Raji (cell line): ENCODE measurements around the gene OR2T6.

Source experiments
- POLR2A ChIP-seq: IDR thresholded peaks from 2 replicates; pipeline ENCODE4 v1.6.1; 2011; ENCODE audit warnings: low read depth, low read length, control low read depth; ENCODE audit not compliant: insufficient read depth

Gene OR2T6, protein sequence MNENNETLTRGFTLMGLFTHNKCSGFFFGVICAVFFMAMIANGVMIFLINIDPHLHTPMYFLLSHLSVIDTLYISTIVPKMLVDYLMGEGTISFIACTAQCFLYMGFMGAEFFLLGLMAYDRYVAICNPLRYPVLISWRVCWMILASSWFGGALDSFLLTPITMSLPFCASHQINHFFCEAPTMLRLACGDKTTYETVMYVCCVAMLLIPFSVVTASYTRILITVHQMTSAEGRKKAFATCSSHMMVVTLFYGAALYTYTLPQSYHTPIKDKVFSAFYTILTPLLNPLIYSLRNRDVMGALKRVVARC

DNA sequence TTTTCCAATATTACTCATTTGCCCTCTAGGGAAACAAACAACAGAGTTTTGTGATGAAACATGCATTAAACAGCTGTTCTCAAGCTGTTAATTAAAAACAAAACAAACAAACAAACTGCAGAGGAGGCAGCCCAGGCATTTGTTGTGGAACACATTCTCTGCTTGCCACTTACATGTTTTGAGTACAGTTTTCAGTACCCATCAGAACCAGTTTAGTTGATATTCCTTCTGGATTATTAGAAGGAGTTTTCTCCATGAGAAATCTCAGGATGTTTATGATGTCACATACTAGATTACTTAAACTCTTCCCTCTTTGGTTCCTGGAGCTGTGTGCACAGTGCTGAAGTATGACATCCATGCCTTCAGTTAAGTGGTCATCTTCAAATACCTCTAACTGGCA lies at the start of gene OR2T6:
OR2T6 (plus strand) TSS at position 301 of the 400 bp plus-strand sequence. CDS start 11,863 bp downstream, outside the sequence.
- TF ChIP-seq POLR2A: no peak

DNA sequence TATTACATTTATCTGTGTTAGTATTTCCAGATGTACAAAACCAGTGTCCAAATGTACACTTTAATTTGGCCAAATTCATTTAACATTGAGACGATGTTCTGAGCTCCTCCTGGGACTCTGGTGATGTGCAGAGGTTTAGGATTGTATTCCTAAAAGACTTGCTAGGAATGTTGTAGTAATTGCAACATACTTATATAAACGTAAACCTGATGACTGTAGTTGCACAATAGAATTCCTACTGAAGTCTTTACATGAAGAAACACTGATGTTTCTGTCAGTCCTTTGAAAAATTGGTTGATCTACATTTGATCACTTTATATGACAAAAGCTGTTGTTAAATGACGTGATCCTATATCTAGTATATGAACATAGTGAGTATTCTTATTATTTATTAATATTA lies 32.1 kb upstream of the OR2T6 start:
- no peak for TF ChIP-seq POLR2A

DNA sequence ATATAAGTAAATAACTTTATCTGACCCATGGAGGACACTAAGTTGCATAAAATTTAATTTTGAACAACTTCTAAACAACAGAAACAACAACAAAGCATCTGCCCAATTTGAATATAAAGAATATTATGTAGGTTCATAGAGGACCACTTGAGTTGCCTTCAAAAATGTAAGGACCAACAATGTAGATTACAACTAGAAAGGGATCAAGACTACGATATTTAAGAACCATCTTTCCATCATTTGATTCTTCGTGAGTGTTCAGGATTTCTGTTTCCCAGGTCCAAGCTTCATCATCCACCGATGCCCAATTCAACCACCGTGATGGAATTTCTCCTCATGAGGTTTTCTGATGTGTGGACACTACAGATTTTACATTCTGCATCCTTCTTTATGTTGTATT lies 27.1 kb upstream of the OR2T6 start, which contains the start of gene OR14C36:
OR14C36 (plus strand) TSS at position 301 of the 400 bp plus-strand sequence; CDS start at position 301, 0 bp downstream.
- TF ChIP-seq POLR2A: no peak

DNA sequence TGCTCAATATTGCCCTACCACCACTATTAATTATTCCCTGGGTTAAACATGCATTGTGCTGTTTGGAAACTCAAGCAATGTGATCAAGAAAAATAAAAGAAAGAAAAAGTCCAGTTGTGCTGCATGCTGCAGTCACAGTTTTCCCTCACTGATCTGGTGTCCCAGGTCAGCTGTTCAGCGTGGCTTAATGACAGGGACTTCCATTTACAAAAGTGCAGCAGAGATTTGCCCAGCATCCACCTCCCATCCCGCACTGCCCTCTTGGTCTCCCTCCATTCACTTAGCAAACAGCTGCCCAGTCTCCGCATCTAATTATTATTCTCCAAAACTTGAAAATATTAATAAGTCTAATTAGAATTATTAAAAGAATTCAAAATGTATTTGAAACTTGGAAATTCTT lies 16.1 kb upstream of the OR2T6 start:
- no peak for TF ChIP-seq POLR2A

DNA sequence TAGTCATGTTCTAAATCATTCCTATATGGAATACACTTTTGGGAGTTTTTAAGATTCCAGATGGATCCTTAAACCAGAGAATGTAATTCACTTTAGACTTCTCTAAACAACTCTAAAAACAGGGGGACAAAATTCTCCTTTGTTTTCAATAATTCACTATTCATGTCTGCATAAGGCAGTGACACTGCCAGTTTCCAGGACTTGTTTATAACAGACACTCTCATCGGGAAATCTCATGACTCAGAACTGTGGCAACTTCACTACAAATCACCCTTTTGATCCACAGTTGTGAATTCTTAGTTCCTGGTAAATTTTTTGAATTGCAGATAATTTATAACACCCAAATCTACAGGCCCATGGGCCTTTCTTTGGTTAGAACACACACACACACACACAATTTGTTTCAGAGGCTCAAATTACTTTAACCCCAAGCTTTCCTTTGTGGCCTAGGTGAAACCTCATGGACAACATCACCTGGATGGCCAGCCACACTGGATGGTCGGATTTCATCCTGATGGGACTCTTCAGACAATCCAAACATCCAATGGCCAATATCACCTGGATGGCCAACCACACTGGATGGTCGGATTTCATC lies 14.3 kb upstream of the OR2T6 start, which contains the start of gene OR2T4:
OR2T4 (plus strand) TSS at position 545 of the 595 bp plus-strand sequence; CDS start at position 545, 0 bp downstream.
- TF ChIP-seq POLR2A: no peak

DNA sequence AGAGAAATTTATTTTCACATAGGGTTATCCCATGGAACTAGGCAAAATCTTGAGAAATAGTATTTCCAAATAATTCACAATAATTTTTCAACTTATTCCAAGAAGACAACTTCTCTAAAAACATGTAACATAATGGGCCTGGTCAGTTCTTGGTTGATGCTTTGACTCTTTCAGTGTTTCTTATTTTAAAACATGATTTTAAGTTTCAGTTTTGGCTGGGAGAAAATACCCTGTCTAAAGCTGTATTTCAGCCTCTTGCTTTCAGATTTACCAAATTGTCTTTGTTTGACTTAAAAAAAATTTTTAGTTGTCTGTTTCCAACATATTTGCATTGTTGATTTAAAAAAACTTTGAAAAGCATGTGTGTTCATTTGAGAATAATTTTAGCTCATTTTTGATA lies 8.9 kb upstream of the OR2T6 start:
- no peak for TF ChIP-seq POLR2A

DNA sequence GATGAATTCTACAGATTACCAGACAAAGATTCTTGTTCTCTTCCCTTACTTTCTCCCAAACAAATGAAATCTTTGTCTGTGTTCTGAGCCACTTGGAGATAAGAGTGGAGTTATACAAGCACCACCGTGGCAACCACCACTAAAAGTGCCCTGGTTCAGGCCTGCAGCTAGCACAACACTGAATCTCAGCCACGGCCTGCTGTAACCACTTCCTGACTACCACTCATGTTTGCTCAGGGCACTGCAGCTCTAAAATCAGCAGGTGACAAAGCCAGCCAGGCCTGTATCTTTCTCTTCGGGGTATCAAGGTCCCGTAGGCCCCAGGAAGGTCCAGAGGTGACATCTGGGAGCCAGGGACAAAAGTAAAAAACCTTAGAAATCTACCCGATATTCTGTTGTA lies 3.2 kb upstream of the OR2T6 start:
- no peak for TF ChIP-seq POLR2A

DNA sequence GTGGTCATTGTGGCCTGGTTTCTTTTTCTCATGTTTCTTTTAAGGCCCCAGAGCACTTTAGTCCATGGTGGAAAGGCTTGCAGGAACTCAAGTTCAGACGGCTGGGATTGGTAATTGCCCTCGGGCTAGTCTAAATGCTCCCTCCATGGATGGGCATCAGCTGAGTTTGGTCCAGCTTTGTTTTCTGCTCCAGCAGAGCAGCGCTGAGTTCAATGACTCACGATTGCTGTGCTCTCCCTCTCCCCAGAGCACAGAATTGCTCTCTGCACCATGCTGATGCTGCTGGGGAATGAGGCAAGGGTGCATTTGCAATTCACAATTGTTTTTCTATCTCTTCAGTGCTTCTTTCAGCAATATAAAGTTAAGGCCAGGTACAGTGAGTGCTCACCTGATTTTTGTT lies 1.8 kb upstream of the OR2T6 start:
- no peak for TF ChIP-seq POLR2A

DNA sequence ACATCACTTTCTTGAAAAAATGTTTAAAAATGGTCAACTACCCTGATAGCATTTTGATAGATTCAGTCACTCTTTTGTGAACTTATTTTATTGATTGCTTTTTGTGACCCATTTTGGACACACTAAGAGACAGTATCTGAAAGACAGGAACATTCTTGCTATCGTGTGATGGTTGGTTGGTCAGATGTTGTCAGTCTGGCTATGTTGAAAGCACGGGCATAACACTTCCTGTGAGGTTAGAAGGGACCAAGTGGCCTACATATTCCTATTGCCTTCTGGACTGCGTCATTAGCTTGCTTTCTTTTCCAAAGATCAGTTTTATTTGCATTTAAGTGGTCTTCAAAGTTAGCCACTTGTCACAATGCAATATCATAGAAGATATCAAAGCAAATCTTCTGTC lies 1.4 kb downstream of the OR2T6 start:
- no peak for TF ChIP-seq POLR2A

DNA sequence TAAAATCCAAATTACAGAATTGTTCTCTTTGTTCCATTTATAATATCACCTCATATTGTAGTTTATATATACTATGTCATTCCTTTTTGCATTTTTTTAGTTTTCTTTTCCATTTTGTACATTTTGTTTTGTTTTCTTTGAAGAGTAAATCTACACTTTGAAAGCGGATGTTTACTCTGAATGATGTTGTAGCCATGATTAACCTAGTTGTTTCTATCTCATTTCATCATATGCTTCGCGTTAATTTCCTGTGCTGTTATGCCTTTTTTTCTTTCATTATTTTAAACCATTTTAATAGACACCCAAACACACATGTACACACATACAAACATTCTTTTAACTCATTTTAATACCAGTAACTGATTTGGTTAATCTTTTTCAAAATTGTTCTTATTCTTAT lies 5.3 kb downstream of the OR2T6 start:
- no peak for TF ChIP-seq POLR2A

DNA sequence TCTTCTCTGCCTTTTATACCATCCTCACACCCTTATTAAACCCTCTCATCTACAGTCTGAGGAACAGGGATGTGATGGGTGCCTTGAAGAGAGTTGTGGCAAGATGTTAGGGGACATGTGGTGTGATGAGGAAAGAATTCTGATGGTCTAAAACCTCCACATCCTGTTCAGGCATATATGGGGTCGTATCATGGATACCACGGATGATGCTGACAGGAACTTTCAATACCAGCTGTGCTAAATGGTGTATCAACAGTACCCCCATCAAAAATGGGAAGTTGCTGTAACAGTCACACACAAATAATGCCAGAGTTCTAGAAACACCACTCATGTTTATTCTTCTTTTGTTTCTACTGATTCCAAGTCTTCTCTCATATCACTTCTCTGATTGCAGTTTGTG lies 12.9 kb downstream of the OR2T6 start:
- no peak for TF ChIP-seq POLR2A

DNA sequence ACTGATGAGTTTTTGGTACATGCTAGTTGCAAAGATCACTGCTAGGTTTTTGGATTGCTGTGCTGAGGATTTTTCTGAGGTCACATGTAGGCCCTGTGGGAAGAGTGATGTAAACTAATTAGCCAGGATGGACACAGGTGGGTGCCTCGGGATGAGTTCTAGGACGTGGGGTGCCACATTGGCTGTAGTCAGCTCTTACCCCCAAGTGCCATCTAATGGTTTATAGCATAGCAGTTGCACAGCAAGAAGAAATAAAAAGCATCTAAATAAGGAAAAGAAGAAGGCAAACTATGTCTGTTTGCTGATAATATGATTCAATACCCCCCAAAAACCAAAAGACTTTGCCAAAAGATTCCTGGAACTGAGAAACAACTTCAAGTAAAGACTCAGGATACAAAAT lies 17.5 kb downstream of the OR2T6 start:
- TF ChIP-seq POLR2A: no peak

DNA sequence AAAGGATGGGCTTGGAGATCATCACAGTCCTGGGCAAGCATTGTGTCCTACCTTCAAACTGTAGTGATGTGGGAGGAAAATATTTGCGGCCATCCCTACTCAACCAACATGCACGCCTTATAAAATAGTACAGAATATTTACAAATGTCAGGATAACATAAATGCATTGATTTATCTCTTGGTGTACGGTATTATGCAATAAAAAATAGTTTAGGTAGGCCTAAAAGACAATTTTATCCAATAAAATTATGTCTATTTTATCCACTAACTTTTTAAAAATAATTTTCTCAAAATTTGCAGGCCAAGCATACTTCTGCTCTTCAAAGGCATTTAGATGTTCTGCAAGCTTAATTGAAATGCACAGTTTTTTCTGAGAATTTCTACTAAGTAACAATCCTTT lies 27.2 kb downstream of the OR2T6 start, which contains the start of gene OR2T1:
OR2T1 (plus strand) TSS at position 301 of the 400 bp plus-strand sequence. CDS start 3,100 bp downstream, outside the sequence.
- no peak for TF ChIP-seq POLR2A

DNA sequence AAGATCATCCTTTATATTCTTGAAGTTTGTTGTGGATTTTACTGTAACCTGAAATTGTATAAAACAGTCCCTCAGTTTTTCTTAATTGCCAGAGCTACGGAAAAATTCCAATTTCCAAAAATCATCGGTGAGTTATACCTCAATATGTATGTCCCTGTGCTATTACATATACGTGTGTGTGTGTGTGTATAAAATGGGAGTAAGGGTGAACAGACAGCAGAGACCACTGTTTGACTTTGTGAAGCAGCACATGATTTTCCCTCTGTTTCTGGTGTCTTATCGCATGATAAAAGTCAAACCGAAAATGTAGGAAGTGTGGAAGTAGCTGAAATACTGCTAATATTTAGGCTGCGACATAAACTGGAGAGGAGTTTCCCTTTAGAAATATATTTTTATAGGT lies 28.5 kb downstream of the OR2T6 start:
- TF ChIP-seq POLR2A: no peak

DNA sequence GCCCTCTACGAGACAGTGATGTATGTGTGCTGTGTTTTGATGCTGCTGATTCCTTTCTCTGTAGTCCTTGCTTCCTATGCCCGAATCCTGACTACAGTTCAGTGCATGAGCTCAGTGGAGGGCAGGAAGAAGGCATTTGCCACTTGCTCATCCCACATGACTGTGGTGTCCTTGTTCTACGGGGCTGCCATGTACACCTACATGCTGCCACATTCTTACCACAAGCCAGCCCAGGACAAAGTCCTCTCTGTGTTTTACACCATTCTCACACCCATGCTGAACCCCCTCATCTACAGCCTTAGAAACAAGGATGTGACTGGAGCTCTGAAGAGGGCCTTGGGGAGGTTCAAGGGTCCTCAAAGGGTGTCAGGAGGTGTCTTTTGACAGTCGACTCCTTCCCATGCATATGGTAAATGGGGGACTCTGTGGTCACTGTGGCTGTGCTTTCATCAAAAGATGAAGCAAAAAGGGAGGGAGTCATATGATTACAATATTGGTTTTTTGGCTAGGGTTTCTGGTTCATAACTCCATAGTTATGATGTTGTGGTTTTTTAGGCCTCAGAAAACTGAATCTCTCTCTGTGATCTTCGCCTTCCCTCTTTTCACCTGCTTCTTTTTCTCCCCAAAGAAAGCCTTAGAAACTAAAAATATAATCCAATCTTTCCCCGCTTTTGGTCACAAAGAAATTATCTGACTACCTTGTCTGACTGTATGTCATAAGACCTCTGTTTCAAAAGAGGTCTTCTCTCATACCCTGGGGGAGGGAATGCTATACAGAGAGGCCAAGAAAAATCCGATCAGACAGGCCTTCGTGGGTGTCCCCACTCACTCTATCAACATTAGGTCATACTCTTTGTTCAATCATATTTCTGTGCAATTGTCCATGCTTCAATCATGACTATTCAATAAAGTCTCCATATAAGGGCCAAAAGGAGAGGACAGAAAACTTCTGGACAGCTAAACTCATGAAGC lies 31.5 kb downstream of the OR2T6 start:
- TF ChIP-seq POLR2A: no peak
